Osteoblast (primary cell): Measurements from ENCODE around the gene TRABD2A. TPM values are rescaled to one million over a fixed set of nuclear protein-coding genes. Genes with fewer than 3 reads are reported as not detected.
A peak's percentile ranks its signal among the peaks of the same experiment; 100 is the strongest.

Experiments
- DNase-seq: peaks from one replicate; pipeline ENCODE4 v3.0.0; 2011; ENCODE audit warnings: low spot score, mixed read lengths; ENCODE audit not compliant: insufficient read length; ENCODE audit errors: missing footprints
- H2AFZ ChIP-seq: 2 replicates; pipeline ENCODE4 v1.6.0; 2011; ENCODE audit warnings: mild to moderate bottlenecking, low read length
- H3K27ac ChIP-seq: 2 replicates; pipeline ENCODE4 v1.5.1; 2011; ENCODE audit warnings: mild to moderate bottlenecking, low read depth, low read length, moderate library complexity
- H3K27me3 ChIP-seq: 2 replicates; pipeline ENCODE4 v1.6.0; 2012; ENCODE audit warnings: mild to moderate bottlenecking, control low read depth, inconsistent platforms, low read length, moderate library complexity; ENCODE audit not compliant: insufficient read depth
- H3K36me3 ChIP-seq: 2 replicates; pipeline ENCODE4 v1.5.1; 2011; ENCODE audit warnings: mild to moderate bottlenecking, low read length, control low read depth, moderate library complexity; ENCODE audit not compliant: insufficient read depth
- H3K4me1 ChIP-seq: 2 replicates; pipeline ENCODE4 v1.5.1; 2011; ENCODE audit warnings: mild to moderate bottlenecking, low read length, control low read depth, moderate library complexity; ENCODE audit not compliant: insufficient read depth
- H3K4me2 ChIP-seq: 2 replicates; pipeline ENCODE4 v1.6.0; 2011; ENCODE audit warnings: mild to moderate bottlenecking, low read length; ENCODE audit not compliant: insufficient read depth
- H3K4me3 ChIP-seq: fragments of 200-600 bp; sonication (generic); 3 replicates; pipeline ENCODE4 v1.5.1; 2012; ENCODE audit warnings: mild to moderate bottlenecking, low read length, inconsistent platforms; ENCODE audit not compliant: insufficient read depth
- H3K79me2 ChIP-seq: 2 replicates; pipeline ENCODE4 v1.6.0; 2012; ENCODE audit warnings: mild to moderate bottlenecking, low read length, control low read depth, inconsistent platforms; ENCODE audit not compliant: insufficient read depth
- H3K9me3 ChIP-seq: 2 replicates; pipeline ENCODE4 v1.5.1; 2011; ENCODE audit warnings: low read depth, low read length, control low read depth
- H4K20me1 ChIP-seq: 2 replicates; pipeline ENCODE4 v1.6.0; 2012; ENCODE audit warnings: mild to moderate bottlenecking, low read length, control low read depth; ENCODE audit not compliant: insufficient read depth
- total RNA-seq: library from RNA; depleted of rRNA; stranded (reverse); fragments of >200 nt; gene quantifications from 2 replicates; pipeline ENCODE4 v1.2.3, GENCODE V29; 2012
- TF ChIP-seq, protein P1 (sequence below): IDR thresholded peaks from 2 replicates; pipeline ENCODE4 v1.5.1; 2011; ENCODE audit warnings: mild to moderate bottlenecking, low read depth, low read length, moderate library complexity; ENCODE audit errors: extremely low read depth

The TRABD2A gene
- total RNA-seq, 1 donor = 2.9 TPM

- H3K27ac ChIP-seq = no peak overlapping the region
- peaks cover 7% of the 10 kb centered on the region for H3K36me3 ChIP-seq
- peaks cover 6% of the 10 kb centered on the region for H3K4me1 ChIP-seq
- no peak overlapping the region for H2AFZ ChIP-seq
- H3K4me3 ChIP-seq = no peak overlapping the region
- H3K4me2 ChIP-seq = no peak overlapping the region
- no peaks in the 10 kb centered on the region for H3K27me3 ChIP-seq
- peak; percentile 50 for DNase-seq
- peaks cover 7% of the 10 kb centered on the region for H3K79me2 ChIP-seq
- TF ChIP-seq, protein P1, sequence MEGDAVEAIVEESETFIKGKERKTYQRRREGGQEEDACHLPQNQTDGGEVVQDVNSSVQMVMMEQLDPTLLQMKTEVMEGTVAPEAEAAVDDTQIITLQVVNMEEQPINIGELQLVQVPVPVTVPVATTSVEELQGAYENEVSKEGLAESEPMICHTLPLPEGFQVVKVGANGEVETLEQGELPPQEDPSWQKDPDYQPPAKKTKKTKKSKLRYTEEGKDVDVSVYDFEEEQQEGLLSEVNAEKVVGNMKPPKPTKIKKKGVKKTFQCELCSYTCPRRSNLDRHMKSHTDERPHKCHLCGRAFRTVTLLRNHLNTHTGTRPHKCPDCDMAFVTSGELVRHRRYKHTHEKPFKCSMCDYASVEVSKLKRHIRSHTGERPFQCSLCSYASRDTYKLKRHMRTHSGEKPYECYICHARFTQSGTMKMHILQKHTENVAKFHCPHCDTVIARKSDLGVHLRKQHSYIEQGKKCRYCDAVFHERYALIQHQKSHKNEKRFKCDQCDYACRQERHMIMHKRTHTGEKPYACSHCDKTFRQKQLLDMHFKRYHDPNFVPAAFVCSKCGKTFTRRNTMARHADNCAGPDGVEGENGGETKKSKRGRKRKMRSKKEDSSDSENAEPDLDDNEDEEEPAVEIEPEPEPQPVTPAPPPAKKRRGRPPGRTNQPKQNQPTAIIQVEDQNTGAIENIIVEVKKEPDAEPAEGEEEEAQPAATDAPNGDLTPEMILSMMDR = no peak
- no peaks in the 10 kb centered on the region for H3K9me3 ChIP-seq
- peaks cover 6% of the 10 kb centered on the region for H4K20me1 ChIP-seq
Measured at GRCh38 chr2:84911135-84911678, 30.3 kb upstream of the TRABD2A start.

GRCh38 chr2:84908948-84909713 lies 28.2 kb upstream of the TRABD2A start:
- Histone ChIP-seq H3K9me3 (no peaks in the 10 kb centered on the region), H3K4me1 (peaks cover 10% of the 10 kb centered on the region), H3K27ac (no peak overlapping the region), H3K79me2 (peaks cover 14% of the 10 kb centered on the region), H3K36me3 (peaks cover 8% of the 10 kb centered on the region), H3K4me3 (no peak overlapping the region), H3K27me3 (no peaks in the 10 kb centered on the region), H2AFZ (no peak overlapping the region), H3K4me2 (no peak overlapping the region), H4K20me1 (peaks cover 8% of the 10 kb centered on the region)
- peak; percentile 13 for DNase-seq
- TF ChIP-seq, protein P1 = no peak

DNA sequence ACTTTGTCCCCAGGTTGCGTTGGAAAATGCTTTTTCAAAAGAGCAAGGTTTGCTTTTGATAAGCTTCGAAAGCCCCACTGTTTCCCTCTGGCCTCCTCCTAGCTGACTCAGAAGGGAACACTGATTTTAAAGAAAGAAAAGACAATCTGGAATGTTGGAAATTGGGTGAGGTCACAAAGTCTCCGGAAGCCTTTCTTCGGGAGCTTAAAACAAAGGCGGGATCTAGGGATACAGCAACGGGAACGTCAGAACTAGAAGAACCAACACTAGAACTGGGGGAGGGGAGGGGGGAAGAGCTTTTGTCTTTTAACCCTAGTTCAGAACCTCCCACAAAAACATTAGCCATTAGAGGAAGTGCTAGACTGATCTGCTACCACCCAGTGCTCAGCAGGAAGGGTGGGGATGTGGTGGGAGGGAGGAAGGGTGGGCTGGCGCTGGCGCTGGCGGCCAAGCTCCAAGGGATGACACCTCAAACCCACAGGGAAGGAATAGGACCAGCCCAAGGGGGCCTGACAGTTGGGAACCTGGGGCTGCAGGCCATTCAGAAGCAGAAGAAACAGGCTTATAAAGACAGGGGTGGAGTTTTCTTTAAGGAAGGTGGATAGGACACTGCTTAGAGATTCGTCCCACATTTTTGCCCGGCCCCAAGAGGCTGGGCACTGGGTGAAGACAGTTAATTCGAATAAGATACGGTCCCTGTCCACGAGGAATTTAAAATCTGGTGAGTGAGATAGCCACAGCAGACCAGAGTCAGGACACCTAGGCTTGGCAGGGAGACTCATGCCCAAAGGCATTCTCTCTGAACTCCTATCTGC lies 26.2 kb upstream of the TRABD2A start:
- H4K20me1 ChIP-seq = peaks cover 8% of the 10 kb centered on the region
- peak overlapping the region; percentile 93 for H3K4me2 ChIP-seq
- DNase-seq = peak; percentile 97
- peaks cover 8% of the 10 kb centered on the region for H3K36me3 ChIP-seq
- peak overlapping the region; percentile 62 for H3K27ac ChIP-seq
- H3K79me2 ChIP-seq = peaks cover 14% of the 10 kb centered on the region
- TF ChIP-seq, protein P1 = no peak
- H3K9me3 ChIP-seq = no peaks in the 10 kb centered on the region
- peak overlapping the region; percentile 84 for H3K4me3 ChIP-seq
- no peak overlapping the region for H2AFZ ChIP-seq
- no peaks in the 10 kb centered on the region for H3K27me3 ChIP-seq
- peaks cover 12% of the 10 kb centered on the region for H3K4me1 ChIP-seq
